IPS-18a (cell line): ENCODE data around the gene KRT9.
"Not testable (repeated sequence)": the region's sequence is repeated elsewhere in the genome, so short reads cannot be mapped to it uniquely, and the experiment has no call there.

Experiments
- H3K27ac ChIP-seq: one replicate; pipeline ENCODE4 v1.5.1; 2013; ENCODE audit warnings: low read length
- H3K27me3 ChIP-seq: one replicate; pipeline ENCODE4 v1.6.1; 2013; ENCODE audit warnings: mild to moderate bottlenecking, low read length; ENCODE audit not compliant: control insufficient read depth, insufficient read depth
- H3K36me3 ChIP-seq: one replicate; pipeline ENCODE4 v1.6.1; 2013; ENCODE audit warnings: low read depth, low read length; ENCODE audit not compliant: control insufficient read depth
- H3K4me1 ChIP-seq: one replicate; pipeline ENCODE4 v1.6.1; 2013; ENCODE audit warnings: low read depth, low read length; ENCODE audit not compliant: control insufficient read depth
- H3K4me3 ChIP-seq: one replicate; pipeline ENCODE4 v1.5.1; 2013; ENCODE audit warnings: low read length
- H3K9ac ChIP-seq: one replicate; pipeline ENCODE4 v1.6.1; 2013; ENCODE audit warnings: mild to moderate bottlenecking, low read length, moderate library complexity
- H3K9me3 ChIP-seq: one replicate; pipeline ENCODE4 v1.6.1; 2013; ENCODE audit warnings: low read depth, low read length; ENCODE audit not compliant: control insufficient read depth

The KRT9 gene, protein sequence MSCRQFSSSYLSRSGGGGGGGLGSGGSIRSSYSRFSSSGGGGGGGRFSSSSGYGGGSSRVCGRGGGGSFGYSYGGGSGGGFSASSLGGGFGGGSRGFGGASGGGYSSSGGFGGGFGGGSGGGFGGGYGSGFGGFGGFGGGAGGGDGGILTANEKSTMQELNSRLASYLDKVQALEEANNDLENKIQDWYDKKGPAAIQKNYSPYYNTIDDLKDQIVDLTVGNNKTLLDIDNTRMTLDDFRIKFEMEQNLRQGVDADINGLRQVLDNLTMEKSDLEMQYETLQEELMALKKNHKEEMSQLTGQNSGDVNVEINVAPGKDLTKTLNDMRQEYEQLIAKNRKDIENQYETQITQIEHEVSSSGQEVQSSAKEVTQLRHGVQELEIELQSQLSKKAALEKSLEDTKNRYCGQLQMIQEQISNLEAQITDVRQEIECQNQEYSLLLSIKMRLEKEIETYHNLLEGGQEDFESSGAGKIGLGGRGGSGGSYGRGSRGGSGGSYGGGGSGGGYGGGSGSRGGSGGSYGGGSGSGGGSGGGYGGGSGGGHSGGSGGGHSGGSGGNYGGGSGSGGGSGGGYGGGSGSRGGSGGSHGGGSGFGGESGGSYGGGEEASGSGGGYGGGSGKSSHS

DNA sequence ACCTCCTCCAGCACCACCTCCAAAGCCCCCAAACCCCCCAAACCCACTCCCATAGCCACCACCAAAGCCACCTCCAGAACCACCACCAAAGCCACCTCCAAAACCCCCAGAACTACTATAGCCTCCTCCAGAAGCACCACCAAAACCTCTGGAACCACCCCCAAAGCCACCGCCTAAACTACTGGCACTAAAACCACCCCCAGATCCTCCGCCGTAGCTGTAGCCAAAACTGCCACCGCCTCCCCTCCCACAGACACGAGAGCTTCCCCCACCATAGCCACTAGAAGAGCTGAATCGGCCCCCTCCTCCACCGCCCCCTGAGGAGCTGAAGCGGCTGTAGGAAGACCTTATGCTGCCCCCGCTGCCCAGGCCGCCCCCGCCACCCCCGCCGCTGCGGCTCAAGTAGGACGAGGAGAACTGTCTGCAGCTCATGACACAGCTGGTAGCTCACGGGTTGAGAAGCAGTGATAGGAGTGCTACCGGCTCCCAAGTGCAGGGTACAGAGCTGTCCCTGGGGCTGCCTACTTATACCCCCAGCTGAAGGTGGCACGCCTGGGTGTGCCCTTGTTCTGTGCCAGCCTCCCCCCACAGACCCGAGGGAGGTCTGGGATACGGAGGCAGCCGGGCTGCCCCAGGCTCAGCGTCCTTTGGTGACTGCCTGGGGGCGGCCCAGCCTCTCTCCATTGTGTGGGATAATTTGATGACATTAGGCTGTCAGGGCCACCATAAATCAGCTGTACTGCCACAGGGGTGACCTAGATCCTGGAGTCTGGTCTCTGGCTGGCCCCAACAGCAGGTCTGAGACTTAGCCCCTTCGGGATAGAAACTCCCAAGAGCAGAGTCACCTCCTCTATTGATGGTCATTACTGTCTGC lies at the start of gene KRT9:
Gene KRT9 (minus strand): TSS at position 499 of the 874 bp plus-strand sequence. CDS start 67 bp downstream, at position 432.
- H3K4me1 ChIP-seq, result no peaks in the 10 kb centered on the region
- H3K27me3 ChIP-seq, result no peaks in the 10 kb centered on the region
- no peak within 1 kb of the TSS for H3K4me3 ChIP-seq
- H3K9me3 ChIP-seq, result no peaks in the 10 kb centered on the region
- H3K36me3 ChIP-seq, result no peaks in the 10 kb centered on the region
- H3K27ac ChIP-seq, result no peak within 1 kb of the TSS
- no peak within 1 kb of the TSS for H3K9ac ChIP-seq

DNA sequence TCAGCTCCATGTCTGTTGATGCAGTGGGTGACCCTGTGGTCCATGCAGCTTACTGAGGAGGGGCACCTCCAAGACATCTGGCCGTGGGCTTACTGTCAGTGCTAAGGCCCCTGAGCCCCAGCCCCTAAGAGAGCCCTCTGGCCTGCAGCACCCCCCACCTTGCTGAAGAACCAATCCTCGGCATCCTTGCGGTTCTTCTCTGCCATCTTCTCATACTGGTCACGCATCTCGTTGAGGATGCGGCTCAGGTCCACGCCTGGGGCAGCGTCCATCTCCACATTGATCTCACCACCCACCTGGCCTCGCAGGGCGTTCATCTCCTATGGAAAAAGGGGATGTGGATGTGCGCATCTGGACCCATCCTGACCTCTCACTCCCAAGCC lies 49.6 kb upstream of the KRT9 start:
- H3K27me3 ChIP-seq, H3K9me3 ChIP-seq, H3K4me3 ChIP-seq, H3K9ac ChIP-seq, H3K4me1 ChIP-seq, H3K36me3 ChIP-seq, H3K27ac ChIP-seq: not testable (repeated sequence)

DNA sequence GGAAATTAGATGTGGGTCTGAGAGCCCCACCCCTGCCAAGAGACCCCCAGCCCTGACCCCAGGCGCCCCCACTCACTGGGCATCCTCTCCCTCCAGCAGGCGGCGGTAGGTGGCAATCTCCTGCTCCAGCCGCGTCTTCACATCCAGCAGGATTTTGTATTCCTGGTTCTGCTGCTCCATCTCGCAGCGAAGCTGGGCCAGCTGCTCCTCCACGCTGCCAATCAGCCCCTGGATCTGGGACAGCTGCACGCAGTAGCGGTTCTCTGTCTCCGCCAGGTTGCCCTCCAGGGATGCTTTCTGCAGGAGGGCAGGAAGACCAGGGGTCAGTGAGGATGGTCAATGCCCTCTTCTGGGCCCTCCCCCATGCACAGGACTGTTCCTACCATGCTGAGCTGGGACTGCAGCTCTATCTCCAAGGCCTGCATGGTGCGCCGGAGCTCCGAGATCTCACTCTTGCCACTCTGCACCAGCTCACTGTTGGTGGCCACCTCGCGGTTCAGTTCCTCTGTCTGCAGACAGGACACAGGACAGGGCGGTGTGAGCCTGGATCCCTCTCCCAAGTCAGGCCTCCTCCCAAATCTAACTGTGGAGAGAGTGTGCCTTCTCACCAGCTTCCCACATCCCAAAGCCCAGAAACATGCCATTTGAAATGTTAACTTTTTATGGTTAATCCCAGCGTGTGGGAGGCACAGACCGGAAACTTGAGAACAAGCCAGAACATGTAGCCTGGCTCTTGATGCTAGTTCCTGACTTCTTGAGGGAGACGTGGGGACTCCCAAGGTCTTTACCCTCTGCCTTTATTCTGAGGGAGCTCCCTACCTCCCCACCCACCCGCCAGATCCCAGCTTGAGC lies 49.0 kb upstream of the KRT9 start:
- Histone ChIP-seq H3K9ac (no peak overlapping the region), H3K27me3 (no peaks in the 10 kb centered on the region), H3K4me3 (no peak overlapping the region), H3K9me3 (no peaks in the 10 kb centered on the region), H3K36me3 (no peaks in the 10 kb centered on the region), H3K27ac (no peak overlapping the region), H3K4me1 (no peaks in the 10 kb centered on the region)

DNA sequence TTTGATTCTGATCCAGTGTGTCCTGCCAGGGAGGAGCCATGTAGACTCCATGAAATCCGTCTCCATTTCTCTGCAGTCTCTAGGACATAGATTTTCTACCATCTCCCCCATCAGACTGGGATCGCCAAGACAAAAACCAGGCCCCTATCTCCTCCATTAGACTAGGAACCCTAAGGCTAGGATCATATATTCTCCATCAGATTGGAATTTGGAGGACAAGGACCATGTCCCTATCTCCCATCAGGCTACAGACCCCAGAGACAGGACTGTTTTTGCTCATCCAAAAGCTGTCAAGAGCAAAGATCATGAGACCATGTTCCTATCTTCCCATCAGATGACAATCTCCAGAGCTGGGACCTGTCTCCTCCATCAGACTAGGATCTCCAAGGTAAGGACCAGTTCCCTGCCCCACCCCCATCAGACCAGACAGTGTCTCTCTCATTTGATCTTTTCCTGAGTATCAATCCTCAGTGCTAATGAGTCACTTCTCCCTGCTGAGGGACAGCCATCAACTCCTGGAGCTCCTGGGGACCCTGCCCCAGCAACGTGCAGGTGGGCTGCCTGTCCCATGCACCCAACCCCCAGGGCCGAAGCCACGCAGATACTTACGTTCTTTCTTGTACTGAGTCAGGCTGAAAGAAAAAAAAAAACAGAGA lies 48.2 kb upstream of the KRT9 start:
- H3K4me3 ChIP-seq, H3K27ac ChIP-seq, H3K27me3 ChIP-seq, H3K36me3 ChIP-seq, H3K4me1 ChIP-seq, H3K9ac ChIP-seq, H3K9me3 ChIP-seq: not testable (repeated sequence)

DNA sequence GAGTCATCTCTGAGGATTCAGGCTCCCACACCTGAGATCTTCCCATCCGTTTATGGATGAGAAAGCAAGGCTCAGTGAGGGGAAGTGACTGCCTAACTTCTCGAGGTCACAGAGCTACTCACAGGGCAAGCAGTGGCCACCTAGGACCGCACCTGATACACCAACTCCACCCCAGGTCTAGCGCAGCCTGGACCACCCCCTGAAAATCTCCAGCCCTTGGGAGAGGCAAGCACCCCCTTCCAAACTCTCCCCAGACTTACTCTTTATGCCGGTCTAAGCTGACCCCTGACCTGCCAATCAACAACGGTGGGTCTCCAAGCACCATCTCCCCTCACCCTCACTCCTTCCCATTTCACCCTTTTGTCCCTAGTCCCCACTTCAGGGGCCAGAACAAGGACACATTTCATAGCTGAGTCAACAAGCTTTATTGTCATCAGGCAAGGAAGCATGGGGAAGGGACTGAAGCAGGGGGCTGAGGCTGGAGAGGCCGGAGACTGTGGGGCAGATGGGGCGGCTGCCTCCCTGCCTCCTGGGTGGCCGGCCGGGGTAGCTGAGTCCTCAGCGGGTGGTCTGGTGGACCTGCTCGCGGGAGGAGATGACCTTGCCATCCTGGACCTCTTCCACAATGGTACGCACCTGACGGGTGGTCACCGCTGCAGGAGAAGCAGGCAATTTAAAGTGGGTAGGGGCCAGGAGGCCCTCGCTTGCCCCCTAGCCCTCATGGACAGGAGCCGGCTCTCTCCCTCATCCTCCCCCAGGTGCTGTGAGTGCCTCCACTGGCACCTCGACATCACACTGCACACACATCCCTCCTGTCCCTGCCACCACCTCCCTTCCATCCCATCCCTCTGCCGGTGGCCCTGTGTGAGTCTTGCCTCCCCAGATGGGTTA lies 47.4 kb upstream of the KRT9 start:
- Histone ChIP-seq H3K27me3 (no peaks in the 10 kb centered on the region), H3K9ac (no peak overlapping the region), H3K9me3 (no peaks in the 10 kb centered on the region), H3K27ac (no peak overlapping the region), H3K4me3 (no peak overlapping the region), H3K4me1 (no peaks in the 10 kb centered on the region), H3K36me3 (no peaks in the 10 kb centered on the region)

DNA sequence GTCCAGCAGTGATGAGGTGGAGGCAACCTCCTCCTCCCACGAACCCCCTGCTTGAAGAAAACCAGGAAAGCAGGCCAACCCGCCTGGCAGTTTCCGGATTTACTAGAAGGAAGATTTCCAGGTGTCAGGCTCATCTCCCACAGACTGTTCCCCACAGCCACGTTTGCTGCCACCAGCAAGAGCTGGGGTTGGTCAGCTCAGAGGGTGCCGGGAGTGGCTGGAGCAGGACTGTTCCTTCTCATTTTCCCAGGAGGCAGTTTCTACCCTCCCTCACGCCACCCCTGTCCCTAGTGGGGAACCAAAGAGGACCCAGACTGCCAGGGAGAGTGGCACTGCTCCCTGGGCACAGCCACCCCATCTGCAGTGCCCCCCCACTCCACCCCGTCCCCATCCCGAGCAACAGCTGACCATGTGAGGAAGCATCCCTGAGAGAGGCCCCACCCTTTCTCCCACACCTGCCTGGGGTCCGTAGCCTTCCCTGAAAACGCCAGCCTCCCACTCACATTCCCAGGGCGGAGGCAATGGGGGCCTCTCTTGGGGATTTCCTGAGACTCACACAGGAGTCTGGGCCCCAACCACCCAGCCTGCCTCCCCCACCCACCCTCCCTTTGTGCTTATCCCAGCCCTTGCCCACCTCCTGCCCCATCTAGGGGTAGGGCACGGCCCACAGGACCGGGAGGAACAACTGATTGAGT lies 46.6 kb upstream of the KRT9 start:
- Histone ChIP-seq H3K9ac (no peak overlapping the region), H3K9me3 (no peaks in the 10 kb centered on the region), H3K36me3 (no peaks in the 10 kb centered on the region), H3K4me1 (no peaks in the 10 kb centered on the region), H3K4me3 (no peak overlapping the region), H3K27me3 (no peaks in the 10 kb centered on the region), H3K27ac (no peak overlapping the region)

DNA sequence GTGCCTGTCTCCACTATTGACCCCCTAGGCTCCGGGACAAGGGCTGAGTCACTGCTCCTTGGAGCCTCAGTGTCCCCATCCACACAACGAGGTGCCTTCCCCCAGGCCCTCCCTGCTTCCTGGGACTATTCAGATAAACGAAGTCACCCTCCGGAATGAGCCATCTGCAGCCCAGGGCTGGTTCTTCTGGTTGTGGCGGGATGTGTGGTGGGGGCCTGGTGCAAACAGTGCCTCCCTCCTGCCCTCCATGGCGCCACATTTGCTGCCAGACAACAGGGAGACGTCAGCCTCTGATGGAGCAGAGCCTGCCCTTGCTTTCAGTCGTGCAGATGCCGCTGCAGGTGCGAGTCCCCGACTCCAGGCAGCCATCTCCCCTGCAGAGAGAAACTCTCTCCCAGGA lies 45.8 kb upstream of the KRT9 start:
- Histone ChIP-seq H3K9ac (no peak overlapping the region), H3K36me3 (no peaks in the 10 kb centered on the region), H3K9me3 (no peaks in the 10 kb centered on the region), H3K4me1 (no peaks in the 10 kb centered on the region), H3K27ac (no peak overlapping the region), H3K4me3 (no peak overlapping the region), H3K27me3 (no peaks in the 10 kb centered on the region)

DNA sequence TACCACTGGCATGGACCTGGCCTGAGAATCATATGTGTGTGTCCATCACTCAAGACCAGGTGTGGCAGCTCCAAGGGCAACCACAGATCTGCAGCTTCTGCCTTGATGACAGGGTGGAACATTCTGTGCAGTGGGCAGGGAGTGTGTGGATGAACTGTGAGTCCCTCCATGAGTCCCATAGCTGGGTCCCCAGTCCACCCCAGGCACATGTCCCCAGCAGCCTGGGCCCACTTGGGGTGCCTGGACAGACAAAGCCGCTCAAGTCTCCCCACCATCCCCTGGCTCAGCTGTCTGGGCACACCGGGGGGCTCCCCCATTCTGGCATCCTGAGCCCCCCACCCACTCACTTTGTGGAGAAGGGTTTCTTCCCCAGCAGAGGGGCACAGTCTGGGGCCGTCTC lies 45.3 kb upstream of the KRT9 start:
- Histone ChIP-seq H3K4me1 (no peaks in the 10 kb centered on the region), H3K9ac (no peak overlapping the region), H3K36me3 (no peaks in the 10 kb centered on the region), H3K27ac (no peak overlapping the region), H3K4me3 (no peak overlapping the region), H3K27me3 (no peaks in the 10 kb centered on the region), H3K9me3 (no peaks in the 10 kb centered on the region)

DNA sequence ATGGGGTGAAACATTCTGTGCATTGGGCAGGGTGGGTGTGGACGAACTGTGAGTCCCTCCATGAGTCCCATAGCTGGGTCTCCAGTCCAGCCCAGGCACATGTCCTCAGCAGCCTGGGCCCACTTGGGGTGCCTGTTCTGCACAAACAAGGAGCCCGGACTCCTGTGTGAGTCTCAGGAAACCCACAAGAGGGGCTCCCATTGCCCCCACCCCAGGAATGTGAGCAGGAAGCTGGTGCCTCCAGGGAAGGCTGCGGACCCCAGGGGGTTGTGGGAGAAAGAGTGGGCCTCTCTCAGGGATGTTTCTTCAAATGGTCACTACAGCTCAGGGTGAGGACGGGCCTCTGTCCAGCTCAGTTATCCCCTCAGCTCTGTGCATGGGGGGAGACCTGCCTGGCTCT lies 44.6 kb upstream of the KRT9 start:
- H3K4me3 ChIP-seq, H3K27me3 ChIP-seq, H3K36me3 ChIP-seq, H3K27ac ChIP-seq, H3K4me1 ChIP-seq, H3K9me3 ChIP-seq, H3K9ac ChIP-seq: not testable (repeated sequence)

DNA sequence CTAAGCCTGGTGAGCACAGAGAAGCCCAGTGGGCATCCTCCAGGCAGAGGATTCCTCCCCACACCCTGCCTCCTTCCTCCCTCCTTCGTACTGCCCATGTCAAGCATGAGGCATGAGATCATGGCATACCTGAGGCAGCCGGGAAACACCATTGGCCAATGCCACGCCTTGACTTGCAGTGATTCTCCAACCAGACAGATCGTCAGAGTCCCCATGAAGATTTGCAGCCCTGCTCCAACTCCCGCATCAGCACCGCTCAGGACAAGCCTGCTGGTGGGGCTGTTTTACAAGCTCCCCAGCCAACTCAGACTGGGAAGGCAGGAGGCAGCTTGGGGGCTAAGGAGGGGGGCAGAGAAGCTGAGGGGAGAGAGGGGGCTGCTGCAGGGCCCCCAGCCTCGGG lies 43.6 kb upstream of the KRT9 start:
- no peak overlapping the region for H3K9ac ChIP-seq
- no peaks in the 10 kb centered on the region for H3K4me1 ChIP-seq
- no peaks in the 10 kb centered on the region for H3K36me3 ChIP-seq
- H3K27me3 ChIP-seq, result no peaks in the 10 kb centered on the region
- H3K9me3 ChIP-seq, result no peaks in the 10 kb centered on the region
- no peak overlapping the region for H3K27ac ChIP-seq
- no peak overlapping the region for H3K4me3 ChIP-seq
